SH-SY5Y (cell line): ENCODE measurements around the gene TRIM17.

Source experiments
- GATA2 ChIP-seq: IDR thresholded peaks from 2 replicates; pipeline ENCODE4 v1.6.1; 2011; ENCODE audit warnings: mild to moderate bottlenecking, low read depth, low read length
- GATA3 ChIP-seq: IDR thresholded peaks from 2 replicates; pipeline ENCODE4 v1.6.1; 2011; ENCODE audit warnings: low read depth, mild to moderate bottlenecking, low read length, moderate library complexity

TRIM17 gene

DNA sequence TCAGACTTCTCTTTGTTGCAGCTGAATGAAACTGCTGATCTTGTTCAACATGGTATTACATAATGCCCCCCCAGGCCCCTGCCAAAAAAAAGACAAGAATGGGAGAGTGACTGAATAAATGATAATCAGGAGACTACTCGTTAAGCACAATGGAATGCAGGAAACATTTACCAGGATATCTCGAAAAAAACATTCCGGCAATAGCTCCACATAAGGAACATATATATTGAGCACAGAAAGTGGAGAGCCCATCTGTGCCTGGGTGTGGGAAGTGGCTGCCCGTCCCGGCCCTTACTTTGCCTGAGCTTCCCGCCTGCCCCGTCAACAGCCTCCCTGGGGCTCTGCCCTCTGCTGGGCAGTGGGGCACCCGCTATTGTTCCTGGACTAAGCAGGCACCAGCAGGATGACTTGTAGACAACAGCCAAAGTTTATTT, 23.4 kb downstream of the TRIM17 start:
- no peak for TF ChIP-seq GATA2
- TF ChIP-seq GATA3, result no peak

DNA sequence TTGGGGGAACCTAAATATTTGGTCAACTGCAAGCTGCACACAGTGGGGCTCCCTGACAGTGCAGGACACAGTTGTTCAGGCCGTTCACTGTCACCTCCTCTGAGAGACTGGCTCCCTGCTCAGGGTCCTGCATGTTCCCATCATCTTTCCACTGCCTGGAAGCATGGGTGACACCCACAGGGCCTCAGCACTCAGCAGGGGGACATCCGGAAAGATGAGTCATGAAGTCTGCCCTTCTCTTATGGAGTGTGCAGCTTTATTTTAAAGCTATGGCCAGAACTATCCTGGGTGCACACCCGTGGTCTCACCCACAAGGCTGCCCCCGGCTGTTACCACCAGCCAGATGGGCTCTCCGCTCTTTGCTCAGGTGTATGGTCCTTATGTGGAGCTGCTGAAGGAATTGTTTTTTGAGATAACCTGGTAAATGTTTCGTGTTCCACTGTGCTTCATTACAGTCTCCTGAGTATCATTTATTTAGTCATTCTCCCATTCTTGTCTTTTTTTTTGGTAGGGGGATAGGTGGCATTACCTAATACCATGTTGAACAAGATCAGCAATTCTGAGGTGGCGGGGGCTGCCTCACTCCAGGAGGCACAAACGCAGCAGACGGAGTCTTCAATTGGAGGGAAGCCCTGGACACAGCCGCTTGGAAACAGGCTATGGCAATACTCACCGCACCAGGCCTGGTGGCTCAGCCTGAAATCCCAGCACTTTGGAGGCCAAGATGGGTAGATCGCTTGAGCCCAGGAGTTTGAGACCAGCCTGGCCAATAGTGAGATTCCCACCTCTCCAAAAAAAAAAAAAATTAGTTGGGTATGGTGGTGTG, 24.3 kb downstream of the TRIM17 start:
- no peak for TF ChIP-seq GATA3
- no peak for TF ChIP-seq GATA2

DNA sequence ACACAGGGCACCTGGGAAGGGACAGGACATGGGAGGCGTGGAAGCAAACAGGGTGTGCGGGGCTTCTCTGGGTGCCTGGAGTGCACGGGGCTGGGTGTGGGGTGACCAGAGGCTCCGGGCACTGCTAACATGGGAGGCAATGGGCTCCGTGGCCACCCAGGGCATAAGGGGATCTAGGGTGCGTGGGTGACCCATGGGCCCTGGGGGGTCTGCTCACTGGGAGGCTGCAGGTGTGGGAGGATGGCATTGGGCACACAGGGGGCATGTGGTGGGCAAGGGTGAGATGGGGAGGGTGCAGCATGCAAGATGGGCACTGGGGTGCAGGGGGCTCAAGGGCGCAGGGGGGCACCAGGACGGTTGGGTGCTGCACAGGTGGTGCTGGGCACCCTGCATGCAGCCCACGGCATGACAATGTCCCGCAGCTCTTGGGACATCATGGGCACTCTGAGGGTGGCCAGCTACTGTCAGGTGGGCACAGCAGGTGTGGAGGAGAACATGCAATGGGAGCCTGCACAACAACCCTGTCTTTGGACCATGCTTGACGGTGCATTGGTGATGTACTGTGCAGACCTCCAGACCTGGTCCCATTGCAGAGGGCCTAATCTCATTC, 25.1 kb downstream of the TRIM17 start:
- TF ChIP-seq GATA3 (no peak), GATA2 (no peak)

DNA sequence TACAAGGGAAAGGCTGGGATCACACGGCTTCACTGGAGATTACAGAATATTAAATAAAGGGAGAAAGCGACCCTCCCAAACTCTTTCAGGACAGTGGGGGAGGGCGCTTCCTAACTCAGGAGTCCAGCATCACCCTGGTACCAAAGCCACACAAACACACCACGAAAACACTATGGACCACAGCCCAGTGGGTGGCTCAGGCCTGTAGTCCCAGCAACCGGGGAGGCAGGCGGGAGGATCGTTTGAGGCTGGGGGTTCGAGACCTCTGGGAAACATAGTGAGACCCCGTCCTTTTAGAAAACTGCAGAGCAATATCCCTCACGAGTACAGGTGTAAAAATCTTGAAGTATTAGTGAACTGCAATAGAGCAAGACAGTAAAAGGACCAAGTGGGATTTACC, 26.0 kb downstream of the TRIM17 start:
- TF ChIP-seq GATA2 (no peak), GATA3 (no peak)

DNA sequence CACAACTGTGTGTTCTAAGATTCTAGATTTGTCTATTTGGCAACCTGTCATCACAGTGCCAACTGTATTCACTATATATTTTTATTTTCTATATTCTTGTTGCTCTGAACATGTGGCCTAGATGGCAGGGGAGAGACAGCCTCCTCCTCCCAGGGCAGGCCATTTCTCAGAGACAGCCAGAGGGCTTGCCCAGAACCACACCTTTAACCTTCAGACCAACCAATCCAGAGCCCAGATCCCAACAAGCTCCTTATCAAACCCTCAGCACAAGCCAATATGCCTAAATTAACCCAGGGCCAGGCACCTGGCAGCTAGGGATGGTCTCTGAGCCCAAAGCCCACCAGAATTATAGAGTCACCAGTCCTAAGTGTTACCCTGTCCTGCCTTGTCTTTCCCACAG, 29.3 kb downstream of the TRIM17 start:
- TF ChIP-seq GATA3 (no peak), GATA2 (no peak)

DNA sequence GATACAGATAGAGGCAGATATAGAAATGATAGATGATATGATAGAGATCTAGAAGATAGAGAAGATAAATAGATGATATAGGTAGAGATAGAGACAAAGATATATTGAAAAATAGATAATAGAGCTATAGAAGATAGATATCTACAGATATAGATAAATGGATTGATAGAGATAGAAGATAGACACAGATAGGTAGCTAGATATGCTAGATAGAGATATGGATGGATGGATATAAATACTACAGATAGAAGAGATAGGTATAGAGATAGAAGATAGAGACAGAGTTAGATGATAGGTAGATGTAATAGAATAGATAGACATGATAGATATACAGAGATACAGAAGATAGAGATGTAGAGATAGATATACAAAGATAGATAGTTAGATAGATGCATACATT, 31.4 kb downstream of the TRIM17 start:
- TF ChIP-seq GATA2 (no peak), GATA3 (no peak)

DNA sequence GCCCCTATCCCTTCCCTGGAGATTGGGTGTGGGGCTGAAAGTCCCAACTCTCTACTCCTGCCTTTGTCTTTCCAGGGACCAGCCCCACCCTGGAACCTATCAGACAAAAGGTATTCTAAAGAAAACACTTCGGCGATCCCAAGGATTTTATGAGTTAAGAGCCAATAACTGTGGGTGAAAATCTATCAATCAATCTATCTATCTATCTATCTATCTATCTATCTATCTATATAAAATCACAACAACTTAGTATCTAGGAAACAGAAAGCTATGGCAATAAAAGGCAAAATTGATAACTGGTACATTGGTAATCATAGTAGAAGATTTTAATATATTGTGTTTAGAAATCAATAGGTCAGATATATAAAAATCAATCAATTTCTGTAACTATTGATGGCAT, 32.9 kb downstream of the TRIM17 start:
- TF ChIP-seq GATA3 (no peak), GATA2 (no peak)

DNA sequence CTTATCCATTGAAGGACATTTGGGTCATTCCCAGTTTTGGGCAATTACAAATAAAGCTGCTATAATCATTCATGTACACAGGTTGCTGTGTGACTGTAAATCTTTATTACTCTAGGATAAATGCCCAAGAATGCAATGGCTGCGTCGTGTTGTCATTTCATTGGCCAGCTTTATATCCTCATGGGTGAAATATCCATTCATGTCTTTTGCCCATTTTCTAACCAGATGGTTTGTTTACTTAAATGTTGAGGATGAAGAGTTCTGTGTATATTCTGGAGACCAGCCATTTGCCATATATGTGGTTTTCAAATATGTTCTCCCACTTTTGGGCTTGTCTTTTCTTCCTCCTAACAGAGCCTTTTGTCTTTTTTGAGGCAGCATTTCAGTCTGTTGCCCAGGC, 35.3 kb downstream of the TRIM17 start:
- TF ChIP-seq GATA3 (no peak), GATA2 (no peak)

DNA sequence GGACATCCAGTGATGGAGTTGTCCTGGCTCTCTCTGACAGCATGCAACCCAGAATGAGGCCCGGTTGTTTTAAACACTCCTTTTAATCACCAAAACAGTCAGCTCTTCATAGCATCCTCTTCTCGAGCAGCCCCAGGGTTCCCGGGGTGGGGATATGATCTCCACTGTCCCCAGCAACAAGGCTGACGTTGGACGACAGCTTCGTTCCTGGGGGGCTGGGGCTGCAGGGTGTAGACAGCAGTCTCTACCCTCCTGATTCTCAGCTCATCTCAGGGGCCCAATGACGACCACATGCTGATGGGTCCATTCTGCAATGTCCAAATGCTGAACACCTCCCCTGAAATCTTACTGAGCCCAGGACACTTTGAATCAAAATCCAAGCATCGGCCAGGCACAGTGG, 37.0 kb downstream of the TRIM17 start:
- TF ChIP-seq GATA3, result no peak
- no peak for TF ChIP-seq GATA2

DNA sequence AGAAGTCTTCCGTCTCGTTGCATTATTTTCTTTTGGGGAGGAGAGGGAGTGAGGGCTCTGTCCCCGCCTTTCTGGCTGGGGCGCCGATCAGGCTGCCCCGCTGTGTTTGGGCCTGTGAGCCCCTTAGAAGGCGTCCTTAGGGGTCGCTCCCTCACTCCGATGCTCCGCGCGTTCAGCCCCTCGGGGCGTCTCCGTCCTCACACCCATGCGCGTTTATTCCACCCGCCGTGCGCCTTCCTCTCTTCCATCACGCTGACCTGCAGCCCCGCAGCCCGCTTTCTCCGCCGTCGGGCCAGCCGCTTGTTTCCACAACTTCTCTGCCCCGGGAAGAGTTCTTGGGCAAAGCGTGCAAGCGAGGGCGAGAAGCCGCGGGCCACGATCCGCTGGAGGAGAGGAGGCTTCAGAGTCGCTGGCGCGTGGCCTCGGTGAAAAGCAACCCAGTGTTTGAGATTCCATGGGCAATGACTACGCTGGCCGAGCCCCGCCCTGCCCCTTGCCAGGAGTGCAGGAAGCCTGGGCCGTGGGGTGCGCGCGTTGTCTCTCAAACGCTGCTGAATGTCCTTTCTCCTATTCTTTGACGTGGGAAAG, 37.7 kb downstream of the TRIM17 start:
- TF ChIP-seq GATA2 (no peak), GATA3 (no peak)

DNA sequence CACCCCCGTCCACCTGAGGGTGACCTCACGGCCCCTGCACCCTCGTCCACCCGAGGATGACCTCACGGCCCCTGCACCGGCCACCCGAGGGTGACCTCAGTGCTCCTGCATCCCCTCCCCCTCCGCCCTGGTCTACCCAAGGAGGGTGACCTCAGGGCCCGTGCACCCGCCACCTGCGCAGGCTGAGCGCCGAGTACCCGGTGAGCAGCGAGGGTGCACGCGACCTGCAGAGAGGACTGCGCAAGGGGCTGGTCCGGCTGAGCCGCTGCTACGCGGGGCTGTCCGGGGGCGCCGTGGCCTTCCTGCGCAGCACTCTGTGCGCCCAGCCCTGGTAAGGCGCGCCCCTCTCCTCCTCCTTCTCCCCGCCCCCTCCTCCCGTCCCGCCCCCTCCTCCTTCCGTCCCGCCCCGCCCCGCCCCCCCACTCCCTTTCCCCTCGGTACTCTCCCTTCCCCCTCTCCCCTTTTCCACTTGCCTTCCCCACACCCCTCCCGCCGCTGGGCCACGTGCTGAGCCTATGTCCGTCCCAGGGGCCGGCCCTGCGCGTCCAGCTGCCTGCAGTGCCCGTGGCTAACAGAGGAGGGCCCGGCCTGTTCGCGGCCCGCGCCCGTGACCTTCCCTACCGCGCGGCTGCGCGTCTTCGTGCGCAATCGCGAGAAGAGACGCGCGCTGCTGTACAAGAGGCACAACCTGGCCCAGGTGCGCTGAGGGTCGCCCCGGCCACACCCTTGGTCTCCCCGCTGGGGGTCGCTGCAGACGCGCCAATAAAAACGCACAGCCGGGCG, 38.4 kb downstream of the TRIM17 start:
- TF ChIP-seq GATA2, result no peak
- no peak for TF ChIP-seq GATA3

DNA sequence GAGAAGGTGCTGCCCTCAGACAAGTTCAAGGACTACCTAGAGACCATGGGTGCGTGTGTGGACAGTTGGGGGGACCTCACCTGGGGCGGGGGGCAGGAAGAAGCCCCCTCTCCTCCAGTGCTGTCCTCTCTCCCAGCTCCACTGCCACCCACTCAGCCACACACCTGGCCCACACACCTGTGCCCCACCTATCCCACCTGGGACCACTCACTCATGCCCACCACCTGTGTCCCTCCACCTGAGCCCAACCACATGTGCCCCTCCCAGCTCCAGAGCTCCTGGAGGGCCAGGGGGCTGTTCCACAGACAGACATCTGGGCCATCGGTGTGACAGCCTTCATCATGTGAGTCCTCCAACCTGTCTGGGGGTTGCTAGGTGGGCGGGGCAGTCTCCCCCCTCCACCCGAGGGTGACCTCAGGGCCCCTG, 39.0 kb downstream of the TRIM17 start:
- TF ChIP-seq GATA2, result no peak
- TF ChIP-seq GATA3, result no peak

DNA sequence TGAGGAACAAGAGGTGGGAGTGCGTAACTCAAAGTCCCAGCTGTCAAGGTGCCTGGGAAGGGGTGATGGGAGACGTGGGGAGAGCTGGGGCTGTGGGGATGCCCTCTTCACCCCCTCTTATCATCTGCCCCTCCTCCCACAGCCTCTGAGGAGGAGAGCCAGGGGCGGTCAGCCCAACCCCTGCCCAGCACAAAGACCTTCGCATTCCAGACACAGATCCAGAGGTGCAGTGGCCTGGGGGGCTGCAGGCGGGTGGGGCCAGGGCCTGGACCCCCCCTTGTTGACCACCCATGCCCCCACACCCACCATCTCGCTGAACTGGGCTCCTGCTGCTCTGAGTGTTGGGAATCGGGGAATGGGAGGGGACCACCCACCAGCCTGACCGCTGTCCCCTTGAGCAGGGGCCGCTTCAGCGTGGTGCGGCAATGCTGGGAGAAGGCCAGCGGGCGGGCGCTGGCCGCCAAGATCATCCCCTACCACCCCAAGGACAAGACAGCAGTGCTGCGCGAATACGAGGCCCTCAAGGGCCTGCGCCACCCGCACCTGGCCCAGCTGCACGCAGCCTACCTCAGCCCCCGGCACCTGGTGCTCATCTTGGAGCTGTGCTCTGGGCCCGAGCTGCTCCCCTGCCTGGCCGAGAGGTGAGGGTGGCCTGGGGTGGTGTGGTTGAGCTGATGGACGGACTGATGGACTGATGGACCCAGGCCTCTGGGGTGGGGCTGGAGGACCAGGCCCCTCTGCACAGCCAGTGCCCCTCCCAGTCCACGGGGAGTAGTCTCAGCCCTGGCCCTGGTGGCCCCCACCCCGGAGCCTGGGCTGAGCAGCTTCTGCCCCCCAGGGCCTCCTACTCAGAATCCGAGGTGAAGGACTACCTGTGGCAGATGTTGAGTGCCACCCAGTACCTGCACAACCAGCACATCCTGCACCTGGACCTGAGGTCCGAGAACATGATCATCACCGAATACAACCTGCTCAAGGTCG, 39.7 kb downstream of the TRIM17 start:
- TF ChIP-seq GATA2 (no peak), GATA3 (no peak)

DNA sequence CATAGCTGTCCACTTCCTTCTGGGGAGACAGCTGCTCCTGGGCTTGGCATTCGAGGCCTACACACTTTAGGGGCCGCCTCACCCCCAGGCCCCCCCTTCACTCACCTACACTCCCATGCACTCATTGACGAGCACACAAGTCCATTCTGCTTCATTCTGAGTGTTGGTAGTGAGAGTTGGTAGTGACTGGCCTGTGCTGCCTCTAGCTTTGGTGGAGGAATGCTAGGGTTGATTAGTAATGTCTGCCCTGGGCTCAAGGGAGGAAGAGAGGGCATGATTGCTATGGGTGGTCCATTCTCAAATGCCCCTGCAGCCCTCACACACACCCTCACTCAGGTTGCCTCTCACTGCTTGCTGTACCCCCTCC, 40.4 kb downstream of the TRIM17 start:
- no peak for TF ChIP-seq GATA2
